HG03521 (cell line): ENCODE measurements around the gene DPP4.

Experiments
- ATAC-seq: cut with Tn5 transposase; IDR thresholded peaks from one replicate; pipeline ENCODE4 v1.9.1; 2021; ENCODE audit warnings: mild to moderate bottlenecking, moderate library complexity; ENCODE audit not compliant: unreplicated experiment

The DPP4 gene

GRCh38 chr2:162022290-162022945 is 51.6 kb downstream of the DPP4 start:
- no peak for ATAC-seq

- no peak for ATAC-seq
Measured at GRCh38 chr2:162021516-162022058, 52.4 kb downstream of the DPP4 start.

- ATAC-seq: no peak
Measured at GRCh38 chr2:162018530-162018929, 55.5 kb downstream of the DPP4 start.

GRCh38 chr2:162017233-162017632 is 56.8 kb downstream of the DPP4 start:
- ATAC-seq: no peak

- no peak for ATAC-seq
Measured at GRCh38 chr2:162016080-162016479, 57.9 kb downstream of the DPP4 start.

GRCh38 chr2:162014751-162015150 is 59.3 kb downstream of the DPP4 start:
- no peak for ATAC-seq

GRCh38 chr2:162013514-162014475 is 60.2 kb downstream of the DPP4 start:
- ATAC-seq: no peak

GRCh38 chr2:162012565-162013058 is 61.4 kb downstream of the DPP4 start:
- ATAC-seq: no peak

GRCh38 chr2:162011706-162012564 is 62.1 kb downstream of the DPP4 start:
- ATAC-seq: no peak

GRCh38 chr2:162009543-162009942 is 64.5 kb downstream of the DPP4 start:
- ATAC-seq: no peak

- ATAC-seq: no peak
Measured at GRCh38 chr2:162007447-162008040, 66.5 kb downstream of the DPP4 start.

GRCh38 chr2:162006337-162006736 is 67.7 kb downstream of the DPP4 start:
- ATAC-seq: no peak

GRCh38 chr2:162004031-162004430 is 70.0 kb downstream of the DPP4 start:
- ATAC-seq: no peak

GRCh38 chr2:162002623-162003235 is 71.3 kb downstream of the DPP4 start:
- ATAC-seq: no peak

GRCh38 chr2:162000431-162000830 is 73.6 kb downstream of the DPP4 start:
- no peak for ATAC-seq

GRCh38 chr2:161999321-161999720 is 74.7 kb downstream of the DPP4 start:
- ATAC-seq: no peak

GRCh38 chr2:161998857-161999256 is 75.2 kb downstream of the DPP4 start:
- no peak for ATAC-seq

GRCh38 chr2:161997916-161998471 is 76.0 kb downstream of the DPP4 start:
- no peak for ATAC-seq

GRCh38 chr2:161995553-161996016 is 78.4 kb downstream of the DPP4 start:
- no peak for ATAC-seq
